Effector memory CD4-positive, alpha-beta T cell (primary cell): Measurements from ENCODE around the gene TES.
"Not testable (repeated sequence)": the region's sequence is repeated elsewhere in the genome, so short reads cannot be mapped to it uniquely, and the experiment has no call there.

ENCODE experiments used
- DNase-seq, 3 donors: peaks; one replicate each; pipeline ENCODE4 v3.0.0-alpha.2; 2020
- H3K27ac ChIP-seq: 2 replicates; pipeline ENCODE4 v1.7.0; 2013; ENCODE audit warnings: mild to moderate bottlenecking, low read length, moderate library complexity; ENCODE audit not compliant: insufficient read depth, poor library complexity, severe bottlenecking
- H3K27me3 ChIP-seq: replicated peaks from 2 replicates; pipeline ENCODE4 v1.7.0; 2013; ENCODE audit warnings: mild to moderate bottlenecking, low read length; ENCODE audit not compliant: insufficient read depth, control insufficient read depth, poor library complexity, severe bottlenecking
- H3K36me3 ChIP-seq: 2 replicates; pipeline ENCODE4 v1.7.0; 2013; ENCODE audit warnings: mild to moderate bottlenecking, low read length, moderate library complexity; ENCODE audit not compliant: control insufficient read depth, insufficient read depth
- H3K4me1 ChIP-seq: 2 replicates; pipeline ENCODE4 v1.7.0; 2013; ENCODE audit warnings: low read length, mild to moderate bottlenecking; ENCODE audit not compliant: control insufficient read depth, insufficient read depth, poor library complexity, severe bottlenecking
- H3K4me3 ChIP-seq: 2 replicates; pipeline ENCODE4 v1.7.0; 2013; ENCODE audit warnings: low read length, low read depth, mild to moderate bottlenecking; ENCODE audit not compliant: insufficient read depth, poor library complexity, severe bottlenecking
- H3K9me3 ChIP-seq: 2 replicates; pipeline ENCODE4 v1.7.0; 2013; ENCODE audit warnings: mild to moderate bottlenecking, low read length, moderate library complexity; ENCODE audit not compliant: control insufficient read depth

The TES gene

GRCh38 chr7:116239020-116239419 is 28.7 kb downstream of the TES start:
- no peak for DNase-seq
- H3K4me1 ChIP-seq: peaks cover 4% of the 10 kb centered on the region
- H3K27ac ChIP-seq: no peak overlapping the region
- no peaks in the 10 kb centered on the region for H3K9me3 ChIP-seq
- H3K27me3 ChIP-seq: no peaks in the 10 kb centered on the region
- no peak overlapping the region for H3K4me3 ChIP-seq
- H3K36me3 ChIP-seq: peaks cover 15% of the 10 kb centered on the region

- H3K4me3 ChIP-seq: no peak overlapping the region
- no peak overlapping the region for H3K27ac ChIP-seq
- H3K4me1 ChIP-seq: peaks cover 4% of the 10 kb centered on the region
- DNase-seq: no peak
- peaks cover 15% of the 10 kb centered on the region for H3K36me3 ChIP-seq
- no peaks in the 10 kb centered on the region for H3K27me3 ChIP-seq
- no peaks in the 10 kb centered on the region for H3K9me3 ChIP-seq
Observed at GRCh38 chr7:116239434-116239833, 29.1 kb downstream of the TES start.

GRCh38 chr7:116240024-116240668 is 29.8 kb downstream of the TES start:
- H3K4me1 ChIP-seq: peaks cover 4% of the 10 kb centered on the region
- no peak for DNase-seq
- H3K4me3 ChIP-seq: no peak overlapping the region
- H3K27ac ChIP-seq: no peak overlapping the region
- H3K9me3 ChIP-seq: peaks cover 4% of the 10 kb centered on the region
- H3K36me3 ChIP-seq: peaks cover 15% of the 10 kb centered on the region
- H3K27me3 ChIP-seq: no peaks in the 10 kb centered on the region

- Histone ChIP-seq H3K27ac (no peak overlapping the region), H3K4me3 (no peak overlapping the region), H3K9me3 (peaks cover 4% of the 10 kb centered on the region), H3K27me3 (no peaks in the 10 kb centered on the region), H3K4me1 (peaks cover 4% of the 10 kb centered on the region), H3K36me3 (peaks cover 22% of the 10 kb centered on the region)
- no peak for DNase-seq
Observed at GRCh38 chr7:116241291-116241690, 31.0 kb downstream of the TES start.

- H3K27me3 ChIP-seq: no peaks in the 10 kb centered on the region
- H3K36me3 ChIP-seq: peaks cover 22% of the 10 kb centered on the region
- peaks cover 4% of the 10 kb centered on the region for H3K4me1 ChIP-seq
- H3K9me3 ChIP-seq: peaks cover 4% of the 10 kb centered on the region
- no peak overlapping the region for H3K4me3 ChIP-seq
- no peak for DNase-seq
- H3K27ac ChIP-seq: no peak overlapping the region
Observed at GRCh38 chr7:116242178-116242577, 31.8 kb downstream of the TES start.

GRCh38 chr7:116242759-116243158 is 32.4 kb downstream of the TES start:
- peaks cover 4% of the 10 kb centered on the region for H3K9me3 ChIP-seq
- H3K4me1 ChIP-seq: peaks cover 4% of the 10 kb centered on the region
- no peaks in the 10 kb centered on the region for H3K27me3 ChIP-seq
- no peak overlapping the region for H3K27ac ChIP-seq
- no peak overlapping the region for H3K4me3 ChIP-seq
- peaks cover 16% of the 10 kb centered on the region for H3K36me3 ChIP-seq
- no peak for DNase-seq

GRCh38 chr7:116244803-116245202 is 34.5 kb downstream of the TES start:
- H3K4me1 ChIP-seq, H3K4me3 ChIP-seq, H3K27ac ChIP-seq, H3K9me3 ChIP-seq, H3K27me3 ChIP-seq, DNase-seq: not testable (repeated sequence)
- H3K36me3 ChIP-seq: peaks cover 22% of the 10 kb centered on the region

GRCh38 chr7:116246357-116246756 is 36.0 kb downstream of the TES start:
- peaks cover 33% of the 10 kb centered on the region for H3K36me3 ChIP-seq
- H3K4me1 ChIP-seq: peaks cover 2% of the 10 kb centered on the region
- no peak for DNase-seq
- no peaks in the 10 kb centered on the region for H3K27me3 ChIP-seq
- H3K27ac ChIP-seq: no peak overlapping the region
- H3K9me3 ChIP-seq: peaks cover 4% of the 10 kb centered on the region
- H3K4me3 ChIP-seq: no peak overlapping the region

GRCh38 chr7:116249969-116250553 is 39.7 kb downstream of the TES start:
- Histone ChIP-seq H3K27ac (no peak overlapping the region), H3K36me3 (peaks cover 53% of the 10 kb centered on the region), H3K4me1 (no peaks in the 10 kb centered on the region), H3K4me3 (no peak overlapping the region), H3K9me3 (no peaks in the 10 kb centered on the region), H3K27me3 (no peaks in the 10 kb centered on the region)
- no peak for DNase-seq

- no peak overlapping the region for H3K4me3 ChIP-seq
- no peak for DNase-seq
- no peaks in the 10 kb centered on the region for H3K27me3 ChIP-seq
- peaks cover 55% of the 10 kb centered on the region for H3K36me3 ChIP-seq
- H3K27ac ChIP-seq: no peak overlapping the region
- no peaks in the 10 kb centered on the region for H3K4me1 ChIP-seq
- H3K9me3 ChIP-seq: no peaks in the 10 kb centered on the region
Observed at GRCh38 chr7:116251675-116252074, 41.3 kb downstream of the TES start.
